ENCODE data around the gene SOHLH1.

The SOHLH1 gene

DNA sequence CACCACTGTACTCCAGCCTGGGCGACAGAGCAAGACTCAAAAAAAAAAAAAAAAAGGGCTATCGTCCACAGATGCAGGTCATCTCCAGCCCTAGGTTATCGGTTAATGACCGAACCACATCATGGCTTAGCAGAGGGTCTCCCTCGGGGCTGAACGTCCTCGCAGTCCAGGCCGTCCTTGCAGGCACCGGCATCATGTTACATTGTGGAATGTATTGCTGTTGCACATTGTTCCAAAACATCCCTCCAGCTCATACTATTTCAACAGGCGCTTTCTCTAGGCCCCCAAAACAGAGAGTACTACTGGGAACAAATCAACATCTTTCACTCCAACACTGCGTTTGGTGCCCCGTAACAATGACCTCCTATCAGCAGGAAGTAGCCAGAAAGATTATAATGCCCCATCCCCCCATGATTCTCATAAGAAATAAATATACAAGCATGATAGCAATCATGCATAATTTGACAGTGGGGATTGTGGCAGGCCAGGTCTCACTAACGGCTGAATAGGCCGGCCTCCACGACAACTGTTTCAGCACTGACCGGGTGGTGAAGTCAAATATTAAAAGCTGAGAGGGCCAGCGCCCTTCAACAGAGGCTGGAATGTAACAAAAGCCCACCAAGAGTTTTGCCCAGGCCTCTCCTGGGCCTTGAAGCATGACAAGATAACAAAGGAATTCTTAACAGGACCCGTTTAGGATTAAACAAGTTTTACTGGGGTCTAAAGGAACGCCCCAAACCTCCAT lies 37.3 kb downstream of the SOHLH1 start:
- DNase-seq (ENCODE audit: low read depth): no peak

DNA sequence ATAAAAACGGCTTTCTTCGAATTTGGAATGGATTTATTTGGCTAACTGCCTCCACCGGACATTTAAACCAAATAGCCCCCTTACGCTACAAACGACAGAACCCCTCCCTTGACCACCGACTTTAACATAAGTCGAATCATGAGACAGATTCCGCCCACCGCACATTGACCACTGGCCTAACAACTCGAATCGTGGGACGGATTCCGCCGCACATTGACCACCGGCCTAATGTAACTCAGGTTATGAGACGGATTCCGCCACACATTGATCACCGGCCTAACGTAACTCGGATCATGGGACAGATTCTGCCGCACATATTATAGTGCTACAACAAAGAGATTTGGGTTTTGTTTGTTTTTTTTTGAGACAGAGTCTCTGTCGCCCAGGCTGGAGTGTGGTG lies 38.9 kb downstream of the SOHLH1 start:
- DNase-seq (ENCODE audit: low read depth): no peak

DNA sequence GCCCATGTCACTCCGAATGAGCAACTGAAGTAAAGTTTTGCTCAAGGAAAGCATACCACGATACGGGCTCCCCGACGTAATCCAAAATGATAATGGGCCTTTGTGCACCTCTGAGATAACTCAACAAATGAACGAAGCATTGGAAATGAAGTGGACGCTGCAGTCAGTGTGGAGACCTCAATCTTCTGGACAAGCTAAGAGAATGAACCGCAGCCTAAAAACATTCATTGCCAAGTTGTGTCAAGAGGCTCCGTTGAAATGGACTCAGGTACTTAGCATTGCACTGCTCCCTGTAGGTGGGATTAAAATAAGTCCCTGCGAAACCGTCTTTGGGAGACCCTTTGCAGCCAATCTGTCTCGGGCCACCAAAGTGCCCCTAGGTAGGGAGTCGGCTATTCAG lies 40.0 kb downstream of the SOHLH1 start:
- no peak for DNase-seq (ENCODE audit: low read depth)

DNA sequence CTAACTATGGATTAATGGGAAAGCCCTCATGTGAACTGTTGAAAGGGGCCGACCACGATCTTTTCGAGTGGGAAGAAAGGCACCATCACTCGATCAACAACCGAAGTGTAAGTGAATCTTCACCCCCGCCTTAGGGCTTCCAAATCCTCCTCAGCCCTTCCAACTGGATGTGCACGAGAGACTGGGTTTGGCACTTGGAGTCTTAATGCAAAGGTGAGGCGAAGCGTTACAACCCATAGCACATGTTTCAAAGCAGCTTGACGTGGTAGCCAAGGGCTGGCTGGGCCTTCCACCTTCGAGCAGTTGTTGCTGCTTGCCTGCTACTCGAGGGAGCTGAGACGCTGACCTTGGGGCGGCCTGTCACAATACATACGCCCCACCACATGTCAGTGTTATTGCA lies 41.9 kb downstream of the SOHLH1 start:
- DNase-seq (ENCODE audit: low read depth): no peak

DNA sequence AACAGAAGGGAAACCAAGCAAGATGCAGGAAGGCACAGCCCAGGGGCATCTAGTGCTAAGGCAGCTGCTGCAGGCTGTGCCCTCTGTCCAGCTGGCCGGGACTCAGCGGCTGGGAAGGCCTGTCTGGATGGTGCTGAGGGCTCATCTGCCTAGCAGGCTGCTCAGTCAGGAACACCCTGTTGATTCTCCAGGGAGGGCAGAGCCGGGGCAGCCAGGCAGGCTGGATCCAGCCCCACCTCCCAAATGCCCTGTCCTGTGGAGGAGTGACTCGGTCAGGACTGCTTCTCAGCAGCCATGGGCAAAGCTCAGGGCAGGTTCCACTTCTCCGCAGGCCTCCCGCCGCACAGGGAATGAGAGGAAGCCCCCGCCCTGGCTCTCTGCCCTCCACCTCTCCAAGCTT lies 44.0 kb downstream of the SOHLH1 start:
- no peak for DNase-seq (ENCODE audit: low read depth)

DNA sequence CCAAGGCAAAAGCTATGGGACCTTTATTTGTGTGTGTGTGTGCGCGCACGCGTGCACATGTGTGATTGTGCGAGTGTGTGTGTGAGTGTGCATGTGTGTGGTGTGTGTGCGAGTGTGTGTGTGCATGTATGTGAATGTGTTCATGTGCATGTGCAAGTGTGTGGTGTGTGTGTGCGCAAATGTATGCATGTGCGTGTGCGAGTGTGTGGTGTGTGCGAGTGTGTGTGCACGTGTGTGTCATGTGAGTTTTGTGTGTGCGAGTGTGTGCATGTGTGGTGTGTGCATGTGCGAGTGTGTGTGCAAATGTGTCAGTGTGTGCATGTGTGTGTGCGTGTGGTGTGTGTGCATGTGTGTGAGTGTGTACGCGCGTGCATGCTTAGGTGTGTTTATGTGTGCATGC lies 48.9 kb downstream of the SOHLH1 start:
- DNase-seq (ENCODE audit: low read depth): no peak

DNA sequence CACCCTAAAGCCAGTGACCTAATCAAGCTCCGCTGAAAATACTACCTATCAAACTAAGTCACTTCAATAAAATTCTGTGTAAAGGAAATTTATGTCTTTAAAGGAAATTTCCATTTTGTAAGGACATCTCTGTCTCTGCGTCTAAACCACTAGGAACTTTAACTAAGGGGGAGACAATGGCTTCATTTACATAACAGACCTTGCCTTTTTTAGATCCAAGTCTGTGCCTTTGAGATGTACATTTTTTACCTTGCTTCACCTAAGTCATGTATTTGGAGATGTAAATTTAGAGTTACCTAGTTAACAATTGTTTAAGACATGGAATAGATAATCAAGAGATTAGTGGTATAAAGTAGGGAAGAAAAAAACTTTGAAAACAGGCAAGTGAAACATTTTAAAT lies 49.8 kb downstream of the SOHLH1 start:
- no peak for DNase-seq (ENCODE audit: low read depth)

DNA sequence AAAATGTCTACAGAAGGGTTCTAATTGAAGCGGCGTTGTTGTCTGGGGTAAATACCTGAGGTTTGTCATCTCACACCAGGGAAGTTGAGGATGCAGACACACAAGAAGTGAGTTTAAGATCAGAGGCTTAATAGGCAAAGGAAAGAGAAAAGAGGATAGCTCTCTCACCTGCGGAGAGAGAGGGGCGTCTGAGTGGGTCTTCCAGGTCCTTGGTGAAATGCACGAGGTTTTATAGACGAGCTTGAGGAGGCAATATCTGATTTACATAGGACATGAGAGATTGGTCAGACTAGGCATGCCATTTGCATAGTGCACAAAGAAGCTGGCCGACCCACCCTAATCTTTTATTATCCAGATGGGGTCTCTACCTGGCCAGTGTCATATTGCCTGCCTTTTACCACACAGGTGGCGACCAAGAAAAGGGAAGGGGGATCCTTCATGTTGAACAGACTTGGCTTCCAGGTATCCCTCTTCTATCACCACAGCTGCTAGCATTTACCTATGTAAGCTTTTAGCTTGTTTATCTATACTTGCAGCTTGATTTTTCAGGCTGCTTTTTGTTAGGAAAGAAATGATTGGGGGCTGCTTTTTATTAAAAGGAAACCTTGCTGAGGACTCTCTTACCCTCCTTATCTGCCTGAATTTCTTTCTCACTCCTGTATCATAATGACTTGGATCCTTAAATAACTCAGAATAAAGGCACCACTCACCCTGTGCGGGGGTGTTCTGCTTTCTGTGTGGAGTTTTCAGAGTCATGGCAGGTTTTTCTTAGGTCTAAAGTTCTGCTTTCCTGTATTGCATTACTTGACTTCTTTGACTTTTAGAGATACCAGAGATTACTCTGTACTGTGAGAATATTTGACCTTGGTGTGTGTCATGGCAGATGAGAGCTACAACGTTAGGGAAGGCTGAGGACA lies 50.5 kb downstream of the SOHLH1 start:
- no peak for DNase-seq (ENCODE audit: low read depth)

DNA sequence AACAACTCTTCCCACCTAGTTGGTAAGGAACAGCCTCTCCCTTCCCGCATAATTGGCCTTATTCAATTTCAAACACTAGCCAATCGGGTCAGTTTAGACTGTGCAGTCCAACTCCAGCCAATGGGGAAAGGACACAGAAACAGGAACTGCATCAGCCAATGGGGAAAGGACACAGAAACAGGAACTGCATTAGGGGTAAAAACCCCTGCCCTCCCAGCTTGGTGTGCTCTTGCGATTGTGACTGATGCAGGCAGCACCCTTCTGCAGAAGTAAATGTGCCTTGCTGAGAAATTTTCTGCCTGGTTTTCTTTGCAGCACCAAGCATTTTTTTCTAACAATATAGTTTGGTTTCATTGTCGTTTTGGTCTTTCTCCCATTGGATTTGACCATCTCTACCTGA lies 51.4 kb downstream of the SOHLH1 start:
- no peak for DNase-seq (ENCODE audit: low read depth)

DNA sequence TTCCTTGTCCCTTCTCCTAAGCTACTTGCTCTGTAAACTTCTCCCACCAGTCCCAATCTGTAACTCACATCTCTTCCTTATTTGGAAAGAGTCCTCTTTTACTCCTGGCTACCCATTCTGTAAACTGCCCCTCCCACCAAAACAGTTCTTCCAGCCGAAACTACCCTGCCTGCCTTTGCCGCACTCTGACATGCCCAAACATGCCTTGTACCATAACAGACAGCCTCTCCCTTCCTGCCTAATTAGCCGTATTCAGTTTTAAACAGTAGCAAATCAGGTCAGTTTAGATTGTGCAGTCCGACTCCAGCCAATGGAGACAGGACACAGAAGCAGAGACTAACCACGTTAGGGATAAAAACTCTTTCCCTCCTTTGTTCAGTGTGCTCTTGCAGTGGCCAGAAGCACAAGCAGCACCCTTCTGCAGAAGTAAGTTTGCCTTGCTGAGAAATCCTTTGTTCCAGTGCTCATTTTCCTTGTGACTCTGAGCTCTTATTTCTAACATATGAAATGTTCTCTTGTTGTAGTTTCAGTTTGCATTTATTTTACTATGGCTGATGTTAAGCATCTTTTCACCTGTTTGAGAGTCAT lies 54.6 kb downstream of the SOHLH1 start:
- no peak for DNase-seq (ENCODE audit: low read depth)
